Mucosa of descending colon (tissue), 3 donors: ENCODE results near the gene TEC. TPM values are rescaled to one million over a fixed set of nuclear protein-coding genes. Genes with fewer than 3 reads are reported as not detected.

Experiments
- ATAC-seq: fragments of 200-7000 bp; cut with Tn5 transposase; one replicate; pipeline ENCODE4 v1.9.1; 2020; ENCODE audit warnings: mild to moderate bottlenecking, moderate library complexity
- DNase-seq, 3 donors: peaks; one replicate each; pipeline ENCODE4 v3.0.0-alpha.2; 2020
- H3K36me3 ChIP-seq: fragments of 200-600 bp; one replicate; pipeline ENCODE4 v1.8.0; 2021; ENCODE audit warnings: low read depth, mild to moderate bottlenecking
- H3K4me1 ChIP-seq: fragments of 200-600 bp; one replicate; pipeline ENCODE4 v1.8.0; 2021; ENCODE audit warnings: low read depth, mild to moderate bottlenecking
- H3K4me3 ChIP-seq: fragments of 200-600 bp; one replicate; pipeline ENCODE4 v1.8.0; 2021; ENCODE audit warnings: mild to moderate bottlenecking
- H3K9me3 ChIP-seq: fragments of 200-600 bp; one replicate; pipeline ENCODE4 v1.8.0; 2021; ENCODE audit warnings: mild to moderate bottlenecking
- intact Hi-C, 2 donors: fragments of 100-400 bp; cut with DNase I in 1 of 2; cut with micrococcal nuclease in 1 of 2; formaldehyde crosslinking; loops; one replicate each; pipeline versions ENCODE4 v1.11.0 to v1.11.1; 2022; cut with DNase I, micrococcal nuclease
- total RNA-seq, 3 donors: library from RNA; stranded (reverse); fragmentation: NEBNext Ultra II Directional in 2 of 3; extraction: Animal tissue kit (Norgen Biotek cat#: 25700) in 2 of 3; gene quantifications; one replicate each; pipeline versions ENCODE4 v1.2.1 to v1.2.4, GENCODE V29; 2021 to 2023
- TF ChIP-seq, protein P1 (sequence below): fragments of 200-600 bp; IDR thresholded peaks from one replicate; pipeline ENCODE4 v1.8.0; 2022; ENCODE audit warnings: antibody characterized with exemption, mild to moderate bottlenecking
- donor health status: DM: no; HTN: no; CAD: no; lungs with moderate emphysema.
- donor health status: DM: no; HTN: no; CAD: no.
- donor health status: DM: no; HTN: yes; CAD: no.

TEC gene
- total RNA-seq, 3 donors from 2014 or later = 3.4 to 4.0 (median 3.8) TPM

DNA sequence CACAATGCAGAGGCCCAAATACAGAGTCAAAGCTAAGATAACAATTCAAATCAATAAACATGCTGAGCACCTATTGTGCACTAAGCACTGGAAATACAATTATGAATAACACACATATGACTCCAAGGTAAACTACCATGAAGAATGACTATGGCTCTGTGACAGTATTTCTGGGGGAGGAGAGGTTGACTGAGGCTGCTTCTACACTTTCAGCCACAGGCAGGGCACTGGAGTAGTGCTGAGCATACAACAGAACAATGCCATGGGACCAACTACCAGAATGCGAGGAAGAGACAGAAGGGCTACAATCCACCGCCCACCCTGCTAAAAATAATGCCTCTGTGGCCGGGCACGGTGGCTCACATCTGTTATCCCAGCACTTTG lies 13.7 kb downstream of the TEC start:
- intact Hi-C loops = no loop called here
- no peaks in the 10 kb centered on the region for H3K4me1 ChIP-seq
- ATAC-seq = no peak
- TF ChIP-seq, protein P1, sequence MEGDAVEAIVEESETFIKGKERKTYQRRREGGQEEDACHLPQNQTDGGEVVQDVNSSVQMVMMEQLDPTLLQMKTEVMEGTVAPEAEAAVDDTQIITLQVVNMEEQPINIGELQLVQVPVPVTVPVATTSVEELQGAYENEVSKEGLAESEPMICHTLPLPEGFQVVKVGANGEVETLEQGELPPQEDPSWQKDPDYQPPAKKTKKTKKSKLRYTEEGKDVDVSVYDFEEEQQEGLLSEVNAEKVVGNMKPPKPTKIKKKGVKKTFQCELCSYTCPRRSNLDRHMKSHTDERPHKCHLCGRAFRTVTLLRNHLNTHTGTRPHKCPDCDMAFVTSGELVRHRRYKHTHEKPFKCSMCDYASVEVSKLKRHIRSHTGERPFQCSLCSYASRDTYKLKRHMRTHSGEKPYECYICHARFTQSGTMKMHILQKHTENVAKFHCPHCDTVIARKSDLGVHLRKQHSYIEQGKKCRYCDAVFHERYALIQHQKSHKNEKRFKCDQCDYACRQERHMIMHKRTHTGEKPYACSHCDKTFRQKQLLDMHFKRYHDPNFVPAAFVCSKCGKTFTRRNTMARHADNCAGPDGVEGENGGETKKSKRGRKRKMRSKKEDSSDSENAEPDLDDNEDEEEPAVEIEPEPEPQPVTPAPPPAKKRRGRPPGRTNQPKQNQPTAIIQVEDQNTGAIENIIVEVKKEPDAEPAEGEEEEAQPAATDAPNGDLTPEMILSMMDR = no peak
- no peak overlapping the region for H3K4me3 ChIP-seq
- no peaks in the 10 kb centered on the region for H3K36me3 ChIP-seq
- no peak for DNase-seq
- H3K9me3 ChIP-seq = no peaks in the 10 kb centered on the region

DNA sequence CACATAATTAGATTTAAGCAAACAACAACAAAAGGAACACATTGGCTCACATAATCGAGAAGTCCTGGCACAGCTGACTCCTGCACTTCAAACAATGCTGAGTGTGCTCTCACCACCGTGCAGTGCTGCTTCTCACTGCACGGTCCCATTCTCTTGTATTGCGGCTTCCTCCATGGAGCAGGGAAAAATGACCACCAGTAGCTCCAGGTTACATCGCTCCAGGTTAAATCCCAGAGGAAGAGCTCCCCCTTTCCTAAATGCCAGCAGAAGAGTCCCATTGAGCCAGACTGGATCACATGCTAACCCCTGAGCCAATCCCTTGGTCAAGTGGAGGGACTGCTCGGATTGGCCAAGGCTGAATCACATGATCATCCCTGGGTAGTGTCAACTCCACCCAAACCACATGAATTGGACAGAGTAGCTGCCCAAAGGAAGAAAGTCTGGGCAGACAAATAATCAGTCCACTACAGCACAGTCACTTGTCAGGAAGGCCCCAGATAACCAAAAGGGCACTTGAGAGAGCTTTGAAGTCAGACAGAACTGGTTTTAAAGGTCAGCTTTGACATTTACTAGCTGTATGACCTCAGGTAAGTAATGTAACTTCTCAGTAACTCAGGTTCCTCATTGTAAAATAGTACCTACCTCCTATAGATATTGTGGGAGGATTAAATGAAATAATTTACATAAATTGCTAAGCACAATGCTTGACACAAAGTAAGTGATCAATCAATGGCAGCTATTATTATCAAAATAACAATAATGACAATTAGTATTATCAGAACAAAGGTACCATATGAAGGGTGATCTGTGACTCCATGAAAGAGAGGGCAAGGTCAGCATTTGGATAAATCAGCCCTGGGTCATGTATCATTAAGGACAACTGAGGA lies 14.3 kb downstream of the TEC start:
- intact Hi-C loops = no loop called here
- Histone ChIP-seq H3K36me3 (no peaks in the 10 kb centered on the region), H3K4me1 (no peaks in the 10 kb centered on the region), H3K4me3 (no peak overlapping the region), H3K9me3 (no peaks in the 10 kb centered on the region)
- DNase-seq = no peak
- TF ChIP-seq, protein P1 = no peak
- ATAC-seq = peak; percentile 31

GRCh38 chr4:48254381-48255071 lies 15.1 kb downstream of the TEC start:
- no peak for ATAC-seq
- Histone ChIP-seq H3K9me3 (no peaks in the 10 kb centered on the region), H3K36me3 (no peaks in the 10 kb centered on the region), H3K4me3 (no peak overlapping the region), H3K4me1 (no peaks in the 10 kb centered on the region)
- intact Hi-C loops = no loop called here
- TF ChIP-seq, protein P1 = no peak
- DNase-seq = no peak

GRCh38 chr4:48252313-48252712 lies 17.3 kb downstream of the TEC start:
- Histone ChIP-seq H3K9me3 (no peaks in the 10 kb centered on the region), H3K36me3 (no peaks in the 10 kb centered on the region), H3K4me3 (no peak overlapping the region), H3K4me1 (no peaks in the 10 kb centered on the region)
- TF ChIP-seq, protein P1 = no peak
- DNase-seq (no peak), ATAC-seq (no peak)
- intact Hi-C loops = no loop called here

- no peak overlapping the region for H3K4me3 ChIP-seq
- H3K4me1 ChIP-seq = no peaks in the 10 kb centered on the region
- no peaks in the 10 kb centered on the region for H3K9me3 ChIP-seq
- H3K36me3 ChIP-seq = no peaks in the 10 kb centered on the region
- TF ChIP-seq, protein P1 = no peak
- intact Hi-C loops = no loop called here
- ATAC-seq = no peak
- DNase-seq = no peak
Observed at GRCh38 chr4:48250980-48251379, 18.7 kb downstream of the TEC start.
